Measurements from ENCODE around the gene SLC12A7.
"Not testable (repeated sequence)": the region's sequence is repeated elsewhere in the genome, so short reads cannot be mapped to it uniquely, and the experiment has no call there.

Gene SLC12A7

DNA sequence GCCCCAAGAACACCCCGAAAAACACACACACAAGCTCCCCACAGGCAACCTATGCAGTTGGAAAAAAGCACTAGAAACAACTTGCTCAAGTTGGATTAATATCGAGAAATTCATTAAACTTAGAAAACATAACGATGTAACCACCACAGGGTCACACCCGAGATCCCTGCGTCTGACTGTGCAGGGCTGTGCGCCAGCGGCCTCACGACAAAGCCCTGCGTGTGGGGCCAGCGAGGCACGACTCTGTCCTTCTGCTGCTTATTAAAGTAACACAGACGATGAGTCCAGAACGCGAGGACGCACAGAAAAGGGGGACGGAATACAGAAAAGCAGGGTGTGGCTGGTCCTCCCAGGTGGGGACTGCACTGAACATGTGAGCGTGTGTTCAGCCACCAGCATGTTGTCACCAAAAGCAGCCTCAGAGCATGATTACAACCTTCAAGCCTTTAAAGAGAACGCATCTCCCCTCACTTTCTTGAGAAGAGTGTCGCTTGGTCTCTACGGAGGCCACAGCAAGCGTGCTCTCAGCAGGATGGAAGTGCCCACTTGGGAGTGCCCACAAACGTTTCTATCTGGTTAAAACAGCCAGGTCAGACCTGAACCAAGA is 14.4 kb downstream of the SLC12A7 start:
- DNase-seq (ENCODE audit: low spot score), result no peak
- FAIRE-seq, result peak; percentile 46

DNA sequence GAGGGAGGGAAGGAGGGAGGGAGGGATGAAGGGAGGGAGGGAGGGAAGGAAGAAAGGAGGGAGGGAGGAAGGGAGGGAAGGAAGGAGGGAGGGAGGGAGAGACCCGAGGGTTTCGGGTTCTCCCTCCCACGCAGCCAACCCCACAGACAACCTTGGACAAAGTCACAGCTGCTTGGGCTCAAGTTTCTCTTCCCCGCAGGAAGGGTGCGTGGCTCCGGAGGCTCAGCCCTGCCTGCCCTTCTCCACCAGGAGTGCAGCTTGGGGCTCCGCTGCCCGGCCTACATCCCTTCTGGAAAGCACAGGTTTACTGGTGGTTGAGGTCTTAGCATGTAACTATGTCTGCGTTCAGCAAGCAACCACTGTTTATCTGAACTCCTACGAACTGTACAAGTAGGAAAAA is 15.0 kb downstream of the SLC12A7 start:
- peak; percentile 9 for FAIRE-seq

DNA sequence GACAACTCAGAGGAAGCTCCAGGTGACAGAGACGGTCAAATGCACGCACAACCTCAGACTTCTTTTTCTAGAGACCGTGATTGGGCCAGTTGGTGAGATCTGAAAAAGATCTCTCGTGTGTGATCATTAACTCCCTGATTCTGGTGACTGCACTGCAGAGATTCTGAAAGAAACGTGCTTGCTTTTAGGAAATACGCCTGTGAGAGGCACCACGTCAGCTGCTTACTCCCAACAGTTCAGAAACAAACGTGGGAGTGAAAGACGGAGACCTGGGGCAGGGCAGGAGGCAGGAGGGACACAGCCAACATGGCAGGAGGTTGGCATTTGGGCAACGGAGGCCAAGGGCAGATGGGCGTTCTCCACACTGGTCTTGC is 15.9 kb downstream of the SLC12A7 start:
- no peak for FAIRE-seq
- DNase-seq (ENCODE audit: low spot score), result no peak

More for the DNA sequence above, 15.0 kb downstream of the SLC12A7 start:
- DNase-seq (ENCODE audit: low spot score), result no peak

DNA sequence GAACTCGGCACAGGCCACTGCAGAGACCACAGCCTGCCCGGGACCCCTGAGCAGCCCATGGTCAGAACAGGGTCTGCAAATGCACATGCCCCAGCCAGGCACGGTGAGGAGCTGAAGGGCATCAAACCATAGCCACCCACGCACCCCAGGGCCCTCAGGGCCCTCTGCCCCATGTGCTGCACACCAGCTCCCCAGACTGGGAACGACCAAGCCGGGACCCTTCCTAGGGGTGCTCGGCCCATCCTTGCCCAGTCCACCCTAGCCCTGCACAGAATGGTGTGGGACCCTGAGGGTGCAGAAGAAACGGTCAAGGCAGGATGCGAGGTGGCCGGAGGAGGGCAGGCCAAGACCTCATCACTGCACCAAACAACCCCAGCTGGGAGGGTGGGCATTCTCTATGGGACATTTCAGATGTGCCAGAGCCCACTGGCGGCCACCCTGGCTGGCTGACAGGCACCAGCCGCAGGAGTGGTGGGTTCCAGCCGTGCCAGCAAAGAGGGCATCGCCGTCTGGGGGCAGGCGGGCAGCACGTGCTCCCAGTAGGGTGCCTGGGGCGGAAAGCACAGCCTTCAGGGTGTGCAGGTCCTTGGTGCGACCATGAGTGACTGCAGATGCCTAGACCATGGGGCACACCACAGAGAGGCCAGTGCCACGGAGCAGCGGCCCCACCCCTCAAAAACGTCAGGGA is 16.4 kb downstream of the SLC12A7 start:
- FAIRE-seq, result no peak
- DNase-seq (ENCODE audit: low spot score), result no peak

DNA sequence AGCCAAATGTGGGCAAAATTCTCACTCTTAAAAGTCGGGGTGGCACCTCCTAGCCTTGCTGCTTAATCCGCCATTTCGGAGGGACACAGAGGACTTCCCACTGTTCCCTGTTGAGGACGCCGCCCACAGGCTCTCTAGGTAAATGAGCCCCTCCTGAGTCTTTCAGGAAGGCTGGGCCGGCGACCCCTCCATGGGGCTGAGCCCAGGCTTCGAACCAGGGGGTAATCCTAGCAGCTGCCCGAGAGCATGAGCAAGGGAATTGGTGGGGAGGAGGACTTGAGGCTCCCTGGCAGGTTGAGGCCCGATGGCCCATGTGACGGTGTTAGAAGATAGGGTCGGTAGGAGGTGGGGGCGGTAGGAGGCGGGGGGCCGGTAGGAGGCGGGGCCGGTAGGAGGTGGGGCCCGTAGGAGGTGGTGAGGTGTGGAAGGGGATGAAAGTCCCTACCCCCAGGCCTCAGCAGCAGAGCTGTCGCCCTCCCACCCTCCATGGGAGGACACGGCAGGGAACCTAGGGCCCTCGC is 17.1 kb downstream of the SLC12A7 start:
- FAIRE-seq (no peak), DNase-seq (ENCODE audit: low spot score) (no peak)

DNA sequence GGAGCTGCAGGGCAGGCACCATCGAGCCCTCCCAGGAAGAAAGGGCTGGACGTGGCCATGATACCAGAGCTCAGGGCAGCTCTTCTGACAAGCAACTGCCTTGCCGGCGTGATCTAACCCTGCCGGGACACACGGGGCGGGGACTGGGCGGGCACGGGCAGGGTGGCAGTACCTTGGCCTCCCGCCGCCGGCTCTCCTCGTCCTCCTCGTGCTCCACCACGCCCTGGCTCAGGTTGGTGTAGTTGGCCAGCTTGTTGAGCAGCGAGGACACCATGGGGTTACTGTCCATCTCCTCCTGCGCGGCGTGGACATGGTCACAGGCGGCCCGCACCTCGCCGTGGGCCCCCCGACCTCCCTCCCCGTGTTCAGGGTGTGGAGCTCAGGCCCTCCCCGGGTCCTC is 18.5 kb downstream of the SLC12A7 start:
- DNase-seq (ENCODE audit: low spot score) (no peak), FAIRE-seq (peak; percentile 23)

DNA sequence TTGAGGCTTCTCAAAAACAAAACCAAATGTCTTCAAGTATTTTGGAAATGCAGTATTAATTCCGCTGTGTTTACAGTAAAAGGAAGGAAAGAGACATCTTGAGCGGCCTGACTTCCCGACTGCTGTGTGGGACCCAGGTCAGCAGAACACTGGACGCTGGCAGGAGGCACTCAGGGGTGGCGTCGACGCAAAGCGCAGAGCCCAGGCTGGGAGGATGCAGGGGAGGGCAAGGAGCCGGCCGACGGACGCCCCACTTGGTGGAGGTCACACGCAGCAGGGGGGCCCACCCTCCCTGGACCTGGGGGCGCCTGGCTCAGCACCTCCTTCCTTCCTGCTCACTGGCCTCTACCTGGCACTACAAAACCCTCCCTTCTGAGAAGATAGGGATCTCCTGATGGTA is 19.7 kb downstream of the SLC12A7 start:
- FAIRE-seq (no peak), DNase-seq (ENCODE audit: low spot score) (no peak)

DNA sequence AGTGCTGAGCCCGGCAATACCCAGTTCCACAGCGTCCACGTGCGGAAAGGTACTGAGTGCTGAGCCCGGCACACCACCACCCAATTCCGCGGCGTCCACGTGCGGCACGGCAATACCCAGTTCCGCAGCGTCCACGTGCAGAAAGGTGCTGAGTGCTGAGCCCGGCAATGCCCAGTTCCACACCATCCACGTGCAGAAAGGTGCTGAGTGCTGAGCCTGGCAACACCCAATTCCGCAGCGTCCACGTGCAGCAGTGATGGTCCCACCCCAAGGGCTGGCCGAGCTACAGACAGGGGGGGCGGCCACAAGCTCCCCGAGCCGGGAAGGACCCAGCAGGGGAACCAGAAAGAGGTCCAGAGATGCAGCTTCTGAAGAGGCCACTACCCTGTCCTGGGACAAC is 20.2 kb downstream of the SLC12A7 start:
- no peak for DNase-seq (ENCODE audit: low spot score)
- peak; percentile 32 for FAIRE-seq

DNA sequence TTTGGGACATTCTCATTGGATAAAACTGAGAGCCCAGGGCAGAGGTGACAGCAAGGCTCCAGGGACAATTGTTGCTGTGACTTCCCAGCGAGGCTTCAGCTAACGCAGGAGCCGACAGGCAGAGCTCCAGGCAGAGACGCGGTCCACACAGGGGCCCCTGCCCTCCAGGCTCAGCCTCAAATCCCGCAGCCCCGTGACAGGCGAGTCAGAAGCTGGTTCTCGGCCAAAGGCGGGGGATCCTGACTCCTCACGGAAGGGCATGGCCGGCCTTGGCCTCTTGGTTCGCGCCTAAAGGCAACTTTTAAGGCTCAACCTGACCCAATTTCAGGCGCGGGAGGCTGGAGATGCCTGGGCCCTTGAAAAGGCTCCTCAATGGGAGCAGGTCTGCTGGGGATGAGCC is 21.3 kb downstream of the SLC12A7 start:
- FAIRE-seq (no peak), DNase-seq (ENCODE audit: low spot score) (no peak)

DNA sequence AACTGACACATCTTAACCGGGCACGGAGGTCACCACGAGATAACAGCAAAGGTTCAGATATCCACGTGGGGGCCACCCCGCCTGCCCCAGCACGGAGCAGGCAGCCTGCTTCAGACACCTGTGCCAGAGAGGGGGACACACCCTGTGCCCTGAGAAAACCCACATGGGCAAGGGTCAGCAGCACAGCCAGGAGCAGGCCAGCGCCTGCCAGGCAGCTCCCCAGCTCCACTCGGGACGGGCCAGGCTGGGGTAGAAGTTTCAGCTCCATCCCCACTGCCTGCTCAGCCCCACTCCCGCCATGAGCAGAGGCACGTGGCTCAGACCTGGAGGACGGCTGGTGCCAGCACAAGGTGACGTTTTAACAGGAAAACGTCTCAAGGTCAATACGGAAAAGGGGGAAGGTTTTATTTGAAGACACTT is 22.2 kb downstream of the SLC12A7 start:
- DNase-seq (ENCODE audit: low spot score) (no peak), FAIRE-seq (peak; percentile 5)

DNA sequence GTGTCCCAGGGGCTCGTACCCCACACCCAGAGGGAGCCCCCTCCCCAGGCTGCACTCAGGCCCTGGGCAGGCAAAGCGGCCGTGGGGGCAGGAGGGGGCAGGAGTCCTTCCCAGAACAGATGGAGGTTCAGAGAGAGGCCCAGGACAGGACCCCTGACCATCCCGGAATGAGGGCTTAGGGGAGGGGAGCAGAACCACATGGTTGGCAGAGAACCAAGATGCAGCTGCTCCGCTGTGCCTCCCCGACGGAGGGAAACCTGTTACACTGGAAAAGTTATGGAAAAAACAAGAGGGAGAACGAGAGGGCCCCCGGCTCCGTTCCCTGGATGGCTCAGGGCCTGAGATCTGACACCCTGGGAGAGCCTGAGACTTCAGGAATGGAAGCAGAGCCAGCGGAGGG is 22.7 kb downstream of the SLC12A7 start:
- no peak for DNase-seq (ENCODE audit: low spot score)
- FAIRE-seq, result no peak

DNA sequence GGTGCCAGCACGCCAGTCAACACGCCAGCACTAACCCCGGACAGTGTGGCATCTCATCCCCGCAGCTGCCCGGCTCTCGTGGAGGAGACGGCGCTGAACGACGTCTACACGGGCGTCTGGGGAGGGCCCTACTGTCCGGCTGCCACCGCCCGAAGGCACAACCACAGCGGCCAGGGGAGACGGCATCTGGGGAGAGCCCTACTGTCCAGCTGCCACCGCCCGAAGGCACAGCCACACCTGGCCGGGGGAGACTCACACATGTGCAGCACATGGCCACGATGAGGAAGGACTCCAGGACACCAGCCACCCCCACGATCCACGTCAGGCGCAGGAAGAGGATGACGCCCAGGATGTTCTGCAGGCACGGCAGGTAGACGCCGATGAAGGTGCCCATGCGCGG is 23.1 kb downstream of the SLC12A7 start:
- FAIRE-seq (no peak), DNase-seq (ENCODE audit: low spot score) (no peak)

DNA sequence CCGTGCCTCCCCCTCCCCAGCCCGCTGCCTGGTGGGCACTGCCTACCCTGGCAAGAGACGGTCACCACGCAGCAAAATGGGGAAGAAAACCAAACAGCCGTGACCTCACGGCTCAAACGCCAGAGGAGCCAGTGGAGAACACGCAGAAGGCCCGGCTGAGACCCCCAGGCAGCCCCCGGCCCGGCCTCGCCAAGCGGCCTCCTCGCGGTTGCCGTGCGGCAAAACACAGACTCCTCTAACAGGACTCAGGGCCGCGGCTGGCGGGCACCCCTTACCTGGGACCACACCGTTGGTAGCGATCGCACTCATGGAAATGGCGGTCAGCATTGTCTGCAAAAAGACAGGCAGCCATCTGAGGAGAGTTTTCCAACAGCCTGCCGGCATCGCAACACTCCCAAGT is 23.8 kb downstream of the SLC12A7 start:
- DNase-seq (ENCODE audit: low spot score) (no peak), FAIRE-seq (no peak)

DNA sequence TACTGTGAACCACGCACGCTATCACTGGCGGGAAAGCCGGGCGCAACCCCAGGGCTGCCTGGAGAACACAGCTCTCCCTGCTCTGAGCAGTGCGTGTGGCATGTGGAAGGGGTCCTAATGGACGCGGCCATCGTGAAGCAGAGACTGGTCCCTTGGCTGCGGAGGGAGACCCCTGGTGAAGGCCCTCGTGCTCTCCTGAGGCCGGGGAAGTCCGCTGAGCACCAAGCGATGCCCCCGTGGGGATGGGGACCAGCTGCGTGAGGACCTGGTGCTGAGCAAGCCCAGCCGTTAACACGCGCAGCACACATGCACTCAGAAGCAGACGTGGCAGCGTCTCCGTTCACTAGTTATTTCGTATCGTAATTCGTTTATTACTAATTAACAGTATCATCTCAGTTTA is 24.4 kb downstream of the SLC12A7 start:
- no peak for FAIRE-seq
- no peak for DNase-seq (ENCODE audit: low spot score)

DNA sequence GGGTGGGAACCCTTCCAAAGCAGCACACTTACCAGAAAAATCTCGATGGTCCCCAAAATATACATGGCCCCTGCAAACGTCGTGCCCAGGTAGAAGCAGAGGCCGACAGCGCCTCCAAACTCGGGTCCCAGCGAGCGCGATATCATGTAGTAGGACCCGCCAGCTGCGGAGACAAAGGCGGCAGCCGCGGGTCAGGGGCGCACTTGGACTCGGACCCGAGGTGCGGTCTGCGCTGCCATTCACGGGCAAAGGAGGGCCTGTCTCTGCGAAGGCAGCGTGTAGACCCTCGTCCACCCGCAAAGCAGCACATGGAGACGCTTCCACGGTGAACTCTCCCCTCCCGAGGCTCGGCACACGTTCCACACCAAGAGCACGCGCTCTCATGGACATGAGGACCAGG is 25.0 kb downstream of the SLC12A7 start:
- FAIRE-seq, result no peak

DNA sequence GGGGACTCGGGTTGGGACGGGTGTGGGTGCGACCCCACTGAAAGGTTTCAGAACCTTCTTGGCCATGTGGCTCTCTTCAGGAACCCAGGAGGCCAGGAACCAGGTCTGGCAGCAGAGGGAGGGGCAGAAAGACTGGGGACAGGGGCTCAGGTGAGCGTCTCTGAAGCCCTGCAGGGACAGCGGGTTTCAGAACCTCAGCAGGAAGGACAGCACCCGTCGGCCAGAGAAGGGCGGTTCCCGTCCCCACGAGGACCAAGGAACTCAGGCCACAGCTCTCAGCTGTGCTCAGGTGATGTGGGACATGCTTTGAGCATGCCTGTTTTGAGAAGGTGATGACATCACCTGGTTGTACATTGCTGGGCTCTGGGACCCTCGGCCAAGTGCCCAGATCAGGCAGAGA is 25.7 kb downstream of the SLC12A7 start:
- FAIRE-seq, result no peak
- DNase-seq (ENCODE audit: low spot score), result no peak

More for the DNA sequence above, 25.0 kb downstream of the SLC12A7 start:
- DNase-seq (ENCODE audit: low spot score), result no peak

DNA sequence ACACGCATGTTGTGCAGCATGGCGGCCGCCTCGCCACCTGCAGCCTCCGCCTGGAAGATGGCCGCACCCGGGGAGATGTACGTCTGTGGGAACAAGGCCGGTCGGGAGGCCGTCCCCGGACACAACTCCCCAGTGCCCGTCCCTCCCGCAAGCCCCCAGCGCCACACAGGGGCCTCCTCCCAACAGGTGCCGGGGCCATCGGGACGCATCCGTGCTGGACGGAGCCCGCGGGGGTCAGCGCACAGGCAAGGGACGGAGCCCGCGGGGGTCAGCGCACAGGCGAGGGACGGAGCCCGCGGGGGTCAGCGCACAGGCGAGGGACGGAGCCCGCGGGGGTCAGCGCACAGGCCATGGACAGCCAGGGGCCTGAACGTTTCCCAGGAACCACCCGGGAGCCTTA is 26.5 kb downstream of the SLC12A7 start:
- DNase-seq (ENCODE audit: low spot score), result no peak
- no peak for FAIRE-seq

DNA sequence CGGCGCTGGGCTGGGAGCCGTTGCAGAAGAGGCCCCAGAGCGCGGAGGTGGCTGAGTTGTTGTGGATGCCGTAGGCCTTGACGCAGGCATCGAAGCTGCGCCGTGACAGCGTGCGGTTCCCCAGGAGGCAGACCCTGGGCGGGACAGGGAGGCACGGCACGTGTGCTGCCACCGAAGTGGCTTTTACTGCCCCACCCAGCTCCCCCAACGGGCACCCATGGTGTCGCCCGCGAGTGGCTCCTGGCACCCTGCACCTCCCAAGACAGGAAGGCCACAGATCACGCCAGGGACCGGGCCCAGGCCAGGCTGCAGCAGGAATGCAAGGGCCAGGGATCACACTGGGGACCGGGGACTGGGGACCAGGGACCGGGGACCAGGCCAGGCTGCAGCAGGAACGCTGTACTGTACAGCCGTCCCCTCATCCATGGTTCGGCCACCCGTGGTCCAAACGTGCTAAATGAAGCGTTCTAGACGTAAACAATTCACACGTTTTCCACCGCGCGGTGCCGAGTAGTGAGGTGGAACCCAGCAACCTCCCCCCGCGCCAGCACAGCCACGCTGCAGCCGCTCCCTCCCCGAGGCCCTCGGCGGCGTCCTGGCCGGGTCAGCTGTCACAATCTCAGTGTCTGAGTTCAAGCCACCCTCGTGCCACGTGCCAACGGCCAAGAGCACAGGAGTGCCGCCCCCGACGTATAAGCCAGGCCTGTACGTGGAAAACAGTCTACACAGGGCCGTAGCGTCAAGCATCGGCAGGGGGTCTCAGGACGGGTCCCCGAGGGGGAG is 27.8 kb downstream of the SLC12A7 start:
- no peak for DNase-seq (ENCODE audit: low spot score)

DNA sequence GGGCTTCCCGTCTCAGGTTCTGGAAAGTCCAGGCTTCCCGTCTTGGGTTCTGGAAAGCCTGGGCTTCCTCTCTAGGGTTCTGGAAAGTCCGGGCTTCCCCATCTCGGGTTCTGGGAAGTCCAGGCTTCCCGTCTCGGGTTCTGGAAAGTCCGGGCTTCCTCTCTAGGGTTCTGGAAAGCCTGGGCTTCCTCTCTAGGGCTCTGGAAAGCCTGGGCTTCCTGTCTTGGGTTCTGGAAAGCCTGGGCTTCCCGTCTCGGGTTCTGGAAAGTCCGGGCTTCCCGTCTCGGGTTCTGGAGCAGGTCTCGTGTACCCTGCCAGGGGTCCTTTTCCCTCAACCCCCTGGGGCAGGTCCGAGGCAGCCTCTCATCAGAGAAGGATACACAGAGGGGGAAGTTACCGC is 28.8 kb downstream of the SLC12A7 start:
- not testable (repeated sequence) for FAIRE-seq; DNase-seq (ENCODE audit: low spot score)

More for the DNA sequence above, 27.8 kb downstream of the SLC12A7 start:
- FAIRE-seq, result peak; percentile 32

DNA sequence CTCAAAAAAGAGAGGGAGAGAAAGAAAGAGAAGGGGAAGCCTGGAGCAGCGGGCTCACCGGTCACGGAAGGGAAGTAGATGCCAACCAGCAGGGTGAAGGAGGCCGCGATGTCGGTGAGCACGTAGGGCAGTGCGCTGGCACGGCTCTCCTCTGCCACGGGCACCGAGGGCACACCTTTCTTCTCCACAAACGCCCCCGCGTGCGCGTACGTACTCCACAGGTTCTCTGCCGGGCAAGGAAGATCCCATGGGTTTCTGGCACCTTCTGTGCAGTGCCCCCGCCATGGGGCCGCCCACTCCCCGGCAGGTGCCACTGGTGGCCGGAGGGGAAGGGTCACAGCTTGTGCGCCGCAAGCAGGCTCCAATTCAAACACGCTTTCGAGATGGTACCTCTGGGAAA is 30.3 kb downstream of the SLC12A7 start:
- FAIRE-seq (no peak), DNase-seq (ENCODE audit: low spot score) (no peak)

DNA sequence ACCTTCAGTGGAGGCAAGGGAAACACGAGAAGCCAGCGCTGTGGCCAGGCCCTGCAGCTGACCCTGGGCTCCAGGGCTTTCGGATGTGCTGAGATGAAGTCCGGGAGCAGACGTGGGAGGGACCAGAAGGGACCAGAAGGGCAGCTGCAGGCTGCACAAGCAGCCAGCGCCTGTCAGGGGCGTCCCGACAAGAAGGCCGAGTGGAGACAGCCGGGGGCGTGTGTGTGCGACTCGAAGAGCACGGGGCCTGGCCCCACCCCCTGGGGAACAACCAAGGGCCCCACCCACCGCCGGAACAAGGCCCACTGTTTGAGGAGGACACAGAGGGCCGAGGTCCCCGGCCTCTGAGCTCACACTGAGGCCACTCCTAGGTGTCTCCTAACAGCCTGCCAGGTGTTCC is 31.4 kb downstream of the SLC12A7 start:
- no peak for DNase-seq (ENCODE audit: low spot score)
- FAIRE-seq, result no peak

DNA sequence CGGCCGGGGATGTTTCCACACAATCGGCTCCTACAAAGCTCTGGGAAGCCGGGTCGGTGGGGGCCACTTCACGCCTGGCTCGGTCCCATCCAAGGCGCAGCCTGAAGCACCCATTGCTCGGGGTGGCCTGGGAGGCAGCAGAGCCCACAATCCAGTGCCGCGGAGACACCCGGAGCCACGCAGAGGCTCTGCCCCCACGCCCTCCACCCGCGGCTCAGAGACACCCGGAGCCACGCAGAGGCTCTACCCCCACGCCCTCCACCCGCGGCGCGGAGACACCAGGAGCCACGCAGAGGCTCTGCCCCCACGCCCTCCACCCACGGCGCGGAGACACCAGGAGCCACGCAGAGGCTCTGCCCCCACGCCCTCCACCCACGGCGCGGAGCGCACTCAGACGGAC is 31.9 kb downstream of the SLC12A7 start:
- no peak for FAIRE-seq
- DNase-seq (ENCODE audit: low spot score), result no peak
